T-helper 17 cell (primary cell): Measurements from ENCODE around the gene CYB5B. TPM values are rescaled to one million over a fixed set of nuclear protein-coding genes. Genes with fewer than 3 reads are reported as not detected.
A peak's percentile ranks its signal among the peaks of the same experiment; 100 is the strongest.

Experiments used
- ATAC-seq: fragments of 150-1000 bp; cut with Tn5 transposase; 2 replicates; pipeline ENCODE4 v1.10.0; 2021; ENCODE audit warnings: mild to moderate bottlenecking, moderate library complexity
- DNase-seq, 3 donors: peaks; one replicate each; pipeline versions ENCODE4 v3.0.0 to v3.0.0-alpha.2; 2020 to 2021
- H3K9me3 ChIP-seq: one replicate; pipeline ENCODE4 v1.7.0; 2013; ENCODE audit warnings: low read length, mild to moderate bottlenecking; ENCODE audit not compliant: control insufficient read depth, poor library complexity, severe bottlenecking
- H3K27ac Mint-ChIP-seq: one replicate; pipeline ENCODE4 v1.8.0; 2022; ENCODE audit warnings: mild to moderate bottlenecking, moderate library complexity, mixed read lengths
- H3K27me3 Mint-ChIP-seq: one replicate; pipeline ENCODE4 v1.8.0; 2022; ENCODE audit warnings: mixed read lengths
- H3K36me3 Mint-ChIP-seq: one replicate; pipeline ENCODE4 v1.8.0; 2022; ENCODE audit warnings: low read depth, mixed read lengths
- H3K4me1 Mint-ChIP-seq: one replicate; pipeline ENCODE4 v1.8.0; 2022; ENCODE audit warnings: mild to moderate bottlenecking, mixed read lengths
- H3K4me3 Mint-ChIP-seq: one replicate; pipeline ENCODE4 v1.8.0; 2022; ENCODE audit warnings: mild to moderate bottlenecking, moderate library complexity, mixed read lengths
- total RNA-seq, 4 donors: library from RNA in 2 of 4; stranded (reverse) in 2 of 4; gene quantifications; one replicate each; pipeline ENCODE4 v1.2.3 and lab custom pipeline; 2022 to 2026

CYB5B gene
- total RNA-seq, 2 donors from 2014 or later, result 32.8 to 42.4 TPM

- H3K27me3 Mint-ChIP-seq, result no peaks in the 10 kb centered on the region
- no peak for ATAC-seq
- no peaks in the 10 kb centered on the region for H3K4me1 Mint-ChIP-seq
- no peak overlapping the region for H3K4me3 Mint-ChIP-seq
- no peak for DNase-seq
- no peak overlapping the region for H3K27ac Mint-ChIP-seq
- no peaks in the 10 kb centered on the region for H3K9me3 ChIP-seq
- H3K36me3 Mint-ChIP-seq, result no peaks in the 10 kb centered on the region
These were observed 83.8 kb downstream of the CYB5B start for GRCh38 chr16:69508033-69508755.

GRCh38 chr16:69509125-69509524 is 84.7 kb downstream of the CYB5B start:
- Mint-ChIP-seq H3K36me3 (no peaks in the 10 kb centered on the region), H3K4me3 (no peak overlapping the region), H3K4me1 (no peaks in the 10 kb centered on the region), H3K27ac (no peak overlapping the region), H3K27me3 (no peaks in the 10 kb centered on the region)
- ATAC-seq, result no peak
- no peaks in the 10 kb centered on the region for H3K9me3 ChIP-seq
- DNase-seq, result no peak

DNA sequence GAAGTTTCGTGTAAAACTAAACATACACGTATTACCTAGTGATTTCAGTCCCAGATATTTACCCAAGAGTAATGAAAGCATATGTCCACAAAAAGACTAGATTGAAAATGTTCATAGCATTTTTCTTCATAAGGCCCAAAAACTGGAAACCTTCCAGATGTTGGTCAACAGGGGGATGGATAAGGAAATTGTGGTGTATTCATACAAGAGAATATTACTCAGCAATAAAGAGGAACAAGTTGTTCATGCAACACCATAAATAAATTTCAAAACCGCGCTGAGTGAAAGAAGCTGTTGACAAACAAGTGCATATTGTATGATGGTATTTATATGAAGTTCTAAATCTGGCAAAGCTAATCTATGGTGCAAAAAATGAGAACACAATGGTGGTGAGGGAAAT is 87.2 kb downstream of the CYB5B start:
- no peaks in the 10 kb centered on the region for H3K9me3 ChIP-seq
- no peaks in the 10 kb centered on the region for H3K27me3 Mint-ChIP-seq
- H3K36me3 Mint-ChIP-seq, result no peaks in the 10 kb centered on the region
- ATAC-seq (no peak), DNase-seq (no peak)
- H3K27ac Mint-ChIP-seq, result no peak overlapping the region
- no peak overlapping the region for H3K4me3 Mint-ChIP-seq
- H3K4me1 Mint-ChIP-seq, result no peaks in the 10 kb centered on the region

- no peak for DNase-seq
- no peak overlapping the region for H3K4me3 Mint-ChIP-seq
- no peaks in the 10 kb centered on the region for H3K27me3 Mint-ChIP-seq
- no peaks in the 10 kb centered on the region for H3K36me3 Mint-ChIP-seq
- no peaks in the 10 kb centered on the region for H3K9me3 ChIP-seq
- H3K4me1 Mint-ChIP-seq, result no peaks in the 10 kb centered on the region
- ATAC-seq, result no peak
- peak overlapping the region; percentile 8 for H3K27ac Mint-ChIP-seq
These were observed 89.0 kb downstream of the CYB5B start for GRCh38 chr16:69513180-69513966.

- H3K27ac Mint-ChIP-seq, result no peak overlapping the region
- no peaks in the 10 kb centered on the region for H3K9me3 ChIP-seq
- no peak overlapping the region for H3K4me3 Mint-ChIP-seq
- no peak for DNase-seq
- H3K36me3 Mint-ChIP-seq, result no peaks in the 10 kb centered on the region
- ATAC-seq, result no peak
- H3K27me3 Mint-ChIP-seq, result no peaks in the 10 kb centered on the region
- no peaks in the 10 kb centered on the region for H3K4me1 Mint-ChIP-seq
These were observed 89.9 kb downstream of the CYB5B start for GRCh38 chr16:69514356-69514755.

Other genes starting within 250 kb of the CYB5B start
- gene SNTB2, start 237.5 kb upstream of the CYB5B start, total RNA-seq, result 10 to 100 TPM; 15.5 to 17.9 TPM
- 10 to 100 TPM; 43.8 to 53.7 TPM for gene VPS4A, start 113.3 kb upstream of the CYB5B start, total RNA-seq
- 1 to 10 TPM; 4.1 to 4.3 TPM for gene PDF, start 94.0 kb upstream of the CYB5B start, total RNA-seq
- 10 to 100 TPM; 21.7 to 22.8 TPM for gene COG8, start 85.1 kb upstream of the CYB5B start, total RNA-seq
- 10 to 100 TPM; 28.5 to 29.7 TPM for gene NIP7, start 84.8 kb upstream of the CYB5B start, total RNA-seq
- gene TMED6, start 72.8 kb upstream of the CYB5B start, total RNA-seq, result under 1 TPM in 1 of 2 donors, not detected in 1; 0.75 TPM
- gene TERF2, start 38.6 kb upstream of the CYB5B start, total RNA-seq, result 10 to 100 TPM; 29.6 to 30.6 TPM
- gene NFAT5, start 141.3 kb downstream of the CYB5B start, total RNA-seq, result 10 to 100 TPM; 35.6 to 43.3 TPM